NT2/D1 (cell line): Measurements from ENCODE around the gene CHST6.

Experiments used
- DNase-seq: peaks from one replicate; pipeline ENCODE4 v3.0.0-alpha.2; 2011; ENCODE audit warnings: low read depth, low spot score
- H3K27me3 ChIP-seq: 2 replicates; pipeline ENCODE4 v1.6.0; 2011; ENCODE audit warnings: mild to moderate bottlenecking; ENCODE audit not compliant: insufficient read length, insufficient read depth
- H3K36me3 ChIP-seq: 2 replicates; pipeline ENCODE4 v1.6.1; 2011; ENCODE audit warnings: mild to moderate bottlenecking, low read length, mixed read lengths; ENCODE audit not compliant: insufficient read depth, insufficient read length
- H3K4me1 ChIP-seq: 2 replicates; pipeline ENCODE4 v1.5.1; 2011; ENCODE audit not compliant: insufficient read depth, insufficient read length
- H3K4me3 ChIP-seq: 2 replicates; pipeline ENCODE4 v1.5.1; 2011; ENCODE audit warnings: low read depth; ENCODE audit not compliant: insufficient read length
- H3K9ac ChIP-seq: 2 replicates; pipeline ENCODE4 v1.6.0; 2011; ENCODE audit warnings: low read depth; ENCODE audit not compliant: insufficient read length
- H3K9me3 ChIP-seq: 2 replicates; pipeline ENCODE4 v1.5.1; 2011; ENCODE audit warnings: mild to moderate bottlenecking, low read length; ENCODE audit not compliant: insufficient read depth
- SUZ12 ChIP-seq: IDR thresholded peaks from 2 replicates; pipeline ENCODE4 v1.6.1; 2011; ENCODE audit not compliant: insufficient read length, insufficient read depth; ENCODE audit errors: extremely low read depth
- YY1 ChIP-seq: IDR thresholded peaks from 2 replicates; pipeline ENCODE4 v1.6.1; 2011; ENCODE audit not compliant: insufficient read length, insufficient read depth
- ZNF274 ChIP-seq: IDR thresholded peaks from 2 replicates; pipeline ENCODE4 v1.6.1; 2011; ENCODE audit warnings: mild to moderate bottlenecking, low read depth, low read length

The CHST6 gene

DNA sequence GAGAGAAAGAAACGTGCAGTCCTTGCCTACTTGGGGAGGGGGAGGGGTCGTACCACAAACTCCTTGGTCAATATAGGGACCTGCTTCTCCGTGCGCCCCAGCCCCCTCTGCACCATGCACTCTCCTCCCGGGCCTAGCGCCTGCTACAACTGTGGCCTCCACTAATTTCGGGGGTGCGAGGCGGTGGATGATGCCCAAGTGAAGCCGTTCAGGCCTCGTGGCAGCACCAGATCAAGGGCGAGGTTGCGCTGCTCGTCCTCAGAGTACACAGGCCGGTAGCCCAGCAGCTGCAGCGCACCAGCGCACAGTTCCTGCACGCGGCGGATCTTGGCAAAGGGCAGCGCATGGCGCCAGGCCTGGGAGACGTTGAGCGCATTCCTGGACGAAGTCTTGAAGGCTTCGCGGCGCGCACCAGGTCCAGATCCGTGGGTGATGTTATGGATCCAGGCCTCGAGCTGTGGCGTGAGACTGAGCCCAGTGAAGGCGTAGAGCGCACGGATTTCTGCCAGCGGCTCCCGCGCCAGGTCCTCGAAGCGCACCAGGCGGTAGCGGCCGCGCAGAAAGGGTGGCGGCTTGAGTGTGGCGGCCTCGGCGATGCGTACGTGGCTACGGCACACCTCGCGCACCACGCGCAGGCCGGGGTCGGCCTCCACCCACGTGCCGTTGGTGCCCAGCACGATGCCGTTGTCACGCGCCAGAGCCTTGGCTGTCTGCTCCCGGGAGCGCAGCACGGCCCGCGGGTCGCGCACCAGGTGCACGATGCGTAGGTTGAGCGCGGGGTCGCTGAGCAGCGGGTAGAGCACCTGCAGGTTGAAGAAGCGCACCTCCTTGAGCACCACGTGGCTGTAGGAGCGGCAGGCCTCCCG is 16.5 kb downstream of the CHST6 start:
- no peaks in the 10 kb centered on the region for H3K9me3 ChIP-seq
- H3K27me3 ChIP-seq: no peaks in the 10 kb centered on the region
- peaks cover 45% of the 10 kb centered on the region for H3K36me3 ChIP-seq
- no peak for DNase-seq
- H3K9ac ChIP-seq: no peak overlapping the region
- peaks cover 5% of the 10 kb centered on the region for H3K4me1 ChIP-seq
- H3K4me3 ChIP-seq: no peak overlapping the region
- TF ChIP-seq YY1 (no peak), SUZ12 (no peak), ZNF274 (no peak)

DNA sequence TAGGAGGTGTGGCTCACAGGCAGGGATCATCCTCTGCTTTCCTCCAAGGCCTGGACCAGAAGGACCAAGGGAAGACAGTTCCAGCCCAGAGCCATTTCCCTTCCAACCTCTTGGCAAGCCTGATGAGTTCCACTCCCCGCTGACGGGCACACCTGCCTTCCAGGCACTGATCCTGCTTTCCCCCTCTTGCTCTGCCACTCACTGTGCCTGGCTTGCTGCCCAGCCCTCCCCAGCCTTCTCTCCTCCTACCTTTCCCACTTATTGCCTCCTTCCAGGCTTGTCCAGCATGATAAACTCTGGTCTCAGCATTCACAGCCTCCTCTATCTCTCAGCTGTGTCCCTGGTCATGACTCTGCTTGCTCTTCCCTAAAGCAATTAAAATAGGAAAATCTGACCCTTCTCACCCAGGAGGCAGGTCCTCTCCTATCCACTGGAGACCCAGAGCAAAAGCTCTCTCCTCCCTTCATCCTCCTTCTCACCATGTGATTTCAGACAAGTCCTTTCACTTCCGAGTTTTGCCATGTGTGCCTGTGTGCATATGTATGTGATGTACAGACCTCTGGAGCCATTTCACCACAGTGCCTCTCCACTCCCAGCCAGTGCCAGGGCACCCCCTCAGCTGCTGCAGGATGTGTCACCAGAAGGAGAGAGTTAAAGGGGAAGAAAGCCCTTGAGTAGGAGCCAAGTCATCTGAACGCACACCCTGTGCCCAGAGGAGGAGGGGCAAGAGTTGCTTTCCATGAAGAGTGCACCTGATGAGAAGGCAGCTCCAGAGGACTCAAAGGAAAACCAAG is 17.4 kb downstream of the CHST6 start:
- Histone ChIP-seq H3K27me3 (no peaks in the 10 kb centered on the region), H3K9ac (no peak overlapping the region), H3K4me1 (peaks cover 6% of the 10 kb centered on the region), H3K4me3 (no peak overlapping the region), H3K9me3 (peaks cover 4% of the 10 kb centered on the region; the same call in 1 of the 2 replicates), H3K36me3 (peaks cover 44% of the 10 kb centered on the region)
- TF ChIP-seq SUZ12 (no peak), YY1 (no peak), ZNF274 (no peak)
- no peak for DNase-seq

DNA sequence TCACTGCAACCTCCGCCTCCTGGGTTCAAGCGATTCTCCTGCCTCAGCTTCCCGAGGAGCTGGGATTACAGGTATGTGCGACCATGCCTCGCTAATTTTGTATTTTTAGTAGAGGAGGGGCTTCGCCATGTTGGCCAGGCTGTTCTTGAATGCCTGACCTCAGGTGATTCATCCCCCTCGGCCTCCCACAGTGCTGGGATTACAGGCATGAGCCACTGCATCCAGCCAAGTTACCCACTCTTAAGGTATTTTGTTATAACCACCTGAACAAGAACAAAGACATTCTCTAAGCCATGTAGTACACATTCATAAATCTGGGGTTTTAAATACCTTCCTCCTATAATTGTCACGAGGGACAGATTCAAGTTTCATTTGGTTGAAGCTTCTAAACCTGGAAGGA is 18.4 kb downstream of the CHST6 start:
- peaks cover 41% of the 10 kb centered on the region for H3K36me3 ChIP-seq
- no peaks in the 10 kb centered on the region for H3K27me3 ChIP-seq
- peaks cover 11% of the 10 kb centered on the region for H3K4me1 ChIP-seq
- DNase-seq: no peak
- peaks cover 7% of the 10 kb centered on the region; the same call in 1 of the 2 replicates for H3K9me3 ChIP-seq
- H3K4me3 ChIP-seq: no peak overlapping the region
- TF ChIP-seq SUZ12 (no peak), ZNF274 (no peak), YY1 (no peak)
- H3K9ac ChIP-seq: no peak overlapping the region

DNA sequence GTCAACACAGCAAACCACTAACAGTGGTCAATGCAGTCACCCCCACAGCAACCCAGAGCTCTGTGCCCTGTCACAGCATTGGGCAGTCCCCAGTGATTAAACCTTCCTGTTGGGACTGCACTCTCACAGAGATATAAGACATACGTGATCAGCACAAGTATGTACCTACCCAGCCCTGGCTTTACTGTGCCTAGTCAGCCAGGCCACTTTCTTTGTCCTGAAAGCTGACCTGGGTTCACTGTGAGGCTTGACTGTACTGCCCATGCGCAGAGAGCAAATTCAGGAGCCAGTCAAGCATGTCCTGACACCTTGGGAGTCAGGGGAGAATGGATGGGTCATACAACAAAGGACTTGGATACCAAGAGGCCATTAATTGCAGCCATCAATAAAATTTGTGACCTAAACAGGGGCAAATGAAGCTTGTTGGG is 19.8 kb downstream of the CHST6 start:
- Histone ChIP-seq H3K4me3 (no peak overlapping the region), H3K27me3 (no peaks in the 10 kb centered on the region), H3K36me3 (peaks cover 36% of the 10 kb centered on the region), H3K9me3 (peaks cover 7% of the 10 kb centered on the region; the same call in 1 of the 2 replicates), H3K9ac (peak overlapping the region; percentile 13), H3K4me1 (peaks cover 16% of the 10 kb centered on the region)
- DNase-seq: no peak
- TF ChIP-seq ZNF274 (no peak), SUZ12 (no peak), YY1 (no peak)

DNA sequence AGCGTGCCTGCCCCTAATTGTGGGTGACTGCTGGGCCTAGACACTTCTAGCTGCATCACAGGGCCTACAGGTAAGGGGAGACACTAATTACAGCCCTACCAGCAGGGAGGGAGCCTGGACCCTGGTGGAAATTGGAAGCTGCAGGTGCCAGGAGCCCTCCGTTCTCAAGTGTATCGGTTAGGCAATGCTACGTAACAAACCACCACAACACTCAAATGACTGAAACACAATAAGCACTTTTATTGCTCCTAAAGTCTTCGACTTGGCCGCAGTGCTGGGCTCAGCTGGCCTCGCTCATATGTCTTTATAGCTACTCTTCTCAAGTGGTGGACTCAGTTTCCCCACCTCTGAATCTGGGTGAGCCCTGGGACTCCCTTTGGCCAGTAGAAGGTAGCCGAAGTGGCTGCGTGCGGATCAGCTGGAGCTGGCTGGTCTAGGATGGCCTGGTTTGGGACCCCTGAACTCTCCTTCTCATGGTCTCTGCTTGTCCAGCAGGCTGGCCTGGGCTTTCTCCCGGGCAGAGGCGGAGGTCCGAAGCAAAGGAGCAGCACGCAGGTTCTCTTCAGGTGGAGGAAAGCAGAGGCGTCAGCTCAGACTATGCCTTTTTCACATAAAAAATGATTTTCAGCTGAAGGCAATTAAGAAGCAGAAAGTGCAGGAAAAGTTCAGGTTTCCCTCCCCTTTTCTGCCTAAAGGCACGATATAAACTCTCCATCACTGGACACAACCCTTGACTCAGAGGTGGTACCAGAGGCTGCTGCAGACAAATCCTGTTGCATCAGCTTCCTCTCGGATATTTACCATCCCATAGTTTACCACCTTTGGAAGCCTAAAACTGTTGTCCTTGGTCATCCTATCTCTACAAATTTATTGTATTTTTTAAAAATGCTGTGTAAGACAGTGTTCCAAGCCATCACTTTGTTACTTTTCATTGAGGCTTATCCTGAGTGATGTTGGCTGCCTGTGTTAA is 22.0 kb downstream of the CHST6 start:
- H3K9me3 ChIP-seq: peaks cover 7% of the 10 kb centered on the region; the same call in 1 of the 2 replicates
- peaks cover 14% of the 10 kb centered on the region for H3K36me3 ChIP-seq
- no peaks in the 10 kb centered on the region for H3K27me3 ChIP-seq
- peak overlapping the region; percentile 8 for H3K9ac ChIP-seq
- DNase-seq: no peak
- TF ChIP-seq ZNF274 (no peak), SUZ12 (no peak), YY1 (no peak)
- no peak overlapping the region for H3K4me3 ChIP-seq
- peaks cover 16% of the 10 kb centered on the region for H3K4me1 ChIP-seq

DNA sequence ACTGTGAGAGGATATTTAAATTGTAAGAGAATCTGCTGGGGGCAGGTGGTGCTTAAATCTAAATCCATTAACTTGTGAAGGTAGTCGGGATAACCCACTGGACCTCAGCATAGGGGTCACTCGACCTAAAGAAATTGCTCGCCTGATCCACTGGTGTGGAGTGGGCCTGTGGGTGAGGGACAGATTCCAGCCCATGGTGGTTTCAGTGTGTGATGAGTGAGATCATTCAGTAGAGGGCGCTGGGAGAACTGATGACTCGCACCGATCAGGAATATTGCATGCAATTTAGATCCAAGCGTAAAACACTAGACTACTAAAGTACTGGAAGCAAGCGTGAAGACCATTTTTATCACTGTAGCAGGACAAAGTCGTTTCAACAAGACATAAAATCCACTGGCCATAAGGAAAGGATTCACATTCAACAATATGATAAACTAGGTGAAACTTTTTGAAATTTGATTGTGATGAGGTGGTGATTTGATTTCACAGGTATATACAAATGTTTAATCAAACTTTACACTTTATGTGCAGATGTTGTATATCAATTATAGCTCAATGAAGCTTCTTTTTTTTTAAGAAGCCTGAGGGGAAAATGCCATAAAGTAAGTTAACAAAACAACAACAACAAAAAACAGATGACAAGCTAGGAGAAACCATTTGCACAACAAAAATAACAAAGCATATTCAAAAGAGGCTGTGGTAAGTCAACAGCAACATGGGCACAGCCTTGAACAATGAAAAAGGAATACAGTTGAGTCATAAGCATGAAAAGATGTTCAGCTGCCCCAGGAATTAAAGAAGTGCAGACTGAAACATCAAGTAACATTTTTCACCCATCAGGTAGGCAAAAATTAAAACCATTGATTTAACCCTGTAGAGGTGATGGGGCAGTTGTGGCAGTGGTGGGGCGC is 23.3 kb downstream of the CHST6 start:
- no peak for DNase-seq
- no peak overlapping the region for H3K4me3 ChIP-seq
- peaks cover 7% of the 10 kb centered on the region; the same call in 1 of the 2 replicates for H3K9me3 ChIP-seq
- H3K4me1 ChIP-seq: peaks cover 13% of the 10 kb centered on the region
- no peak overlapping the region for H3K9ac ChIP-seq
- peaks cover 6% of the 10 kb centered on the region for H3K36me3 ChIP-seq
- no peaks in the 10 kb centered on the region for H3K27me3 ChIP-seq
- TF ChIP-seq YY1: no peak
- TF ChIP-seq ZNF274: no peak
- TF ChIP-seq SUZ12: no peak
